Measurements from ENCODE around the gene ANKRD62. TPM values are rescaled to one million over a fixed set of nuclear protein-coding genes. Genes with fewer than 3 reads are reported as not detected.
"Not testable (repeated sequence)": the region's sequence is repeated elsewhere in the genome, so short reads cannot be mapped to it uniquely, and the experiment has no call there.

Gene ANKRD62
- total RNA-seq, 1 experiment from 2014 or later: not detected

DNA sequence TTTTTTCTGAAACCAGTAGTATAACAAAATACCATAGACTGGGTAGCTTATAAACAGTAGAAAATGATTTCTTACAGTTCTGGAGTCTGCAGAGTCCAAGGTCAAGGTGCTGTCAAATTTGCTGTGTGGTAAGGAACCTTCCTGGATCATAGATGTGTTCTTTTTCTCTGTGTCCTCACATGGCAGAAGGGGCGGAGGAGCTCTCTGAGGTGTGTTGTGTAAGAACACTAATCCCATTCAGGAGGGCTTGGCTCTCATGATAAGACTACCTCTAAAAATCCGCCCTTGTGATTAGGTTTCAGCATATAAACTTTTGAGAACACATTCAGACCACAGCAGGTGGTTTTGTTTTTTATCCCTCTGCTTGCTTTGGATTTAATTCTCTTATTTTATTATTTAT is 25.7 kb downstream of the ANKRD62 start:
- no peaks in the 10 kb centered on the region for H3K36me3 ChIP-seq
- no peak overlapping the region for H3K4me3 ChIP-seq
- DNase-seq: no peak

DNA sequence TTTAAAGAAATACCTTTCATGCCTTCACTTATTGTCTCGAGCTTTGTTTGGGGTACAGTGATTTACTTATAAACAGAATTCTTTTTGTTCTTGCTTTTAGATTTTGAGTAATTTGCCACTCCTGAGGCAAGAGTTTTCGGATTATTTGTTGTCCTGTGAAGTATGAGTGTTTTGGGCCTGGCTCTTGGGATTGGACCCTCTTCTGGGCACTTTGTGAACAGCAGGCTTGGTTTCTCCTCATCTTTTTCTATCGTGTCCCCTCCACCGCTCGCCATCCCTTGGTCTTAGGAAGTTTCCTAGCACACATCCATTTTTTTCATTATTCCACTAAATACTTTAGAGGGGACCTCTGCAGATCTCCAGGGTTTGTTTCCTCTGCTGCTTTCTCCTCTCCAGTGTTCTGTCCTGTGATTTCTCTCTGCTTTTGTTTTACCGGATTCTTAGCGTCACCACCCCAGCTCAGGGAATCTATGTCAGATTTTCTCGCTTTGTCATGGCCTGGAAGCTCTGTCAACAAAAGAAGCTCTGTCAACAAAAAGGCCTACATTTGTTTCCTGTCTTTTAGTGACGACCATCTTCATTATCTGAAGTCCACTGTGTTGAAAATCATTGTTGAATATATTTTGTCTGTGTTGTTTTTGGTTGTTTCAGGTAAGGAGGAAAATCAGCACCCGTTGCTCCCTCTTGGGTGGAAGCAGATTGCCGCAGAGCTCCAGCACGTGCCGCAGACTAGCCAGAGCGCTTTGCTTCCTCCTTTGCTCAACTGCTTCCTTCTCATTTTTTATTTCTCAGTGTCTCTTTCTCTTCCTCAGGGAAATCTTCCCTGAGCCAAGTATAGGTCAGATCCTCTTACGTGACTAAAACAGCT is 27.8 kb downstream of the ANKRD62 start:
- no peak for DNase-seq
- H3K36me3 ChIP-seq: no peaks in the 10 kb centered on the region
- H3K4me3 ChIP-seq: no peak overlapping the region
- no peaks in the 10 kb centered on the region for H3K9me3 ChIP-seq
- peaks cover 7% of the 10 kb centered on the region for H3K27me3 ChIP-seq

More for the DNA sequence above, 25.7 kb downstream of the ANKRD62 start:
- Histone ChIP-seq H3K9me3 (no peaks in the 10 kb centered on the region), H3K27me3 (peaks cover 14% of the 10 kb centered on the region)

DNA sequence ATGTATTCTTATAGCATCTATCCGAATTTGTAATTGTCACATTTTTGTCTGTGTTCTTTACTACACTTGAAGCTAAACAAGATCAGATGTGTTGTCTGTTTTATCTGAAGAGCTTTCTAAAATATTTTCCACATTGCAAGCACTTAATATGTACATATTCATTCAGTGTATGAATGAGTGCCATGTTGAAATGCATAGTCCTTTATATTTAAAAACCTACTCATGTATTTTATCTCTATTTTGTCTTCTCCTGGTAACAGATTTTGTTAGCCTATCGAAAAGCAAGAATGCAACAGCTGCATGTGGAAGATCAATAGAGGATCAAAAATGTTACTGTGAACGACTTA is 28.4 kb downstream of the ANKRD62 start:
- not testable (repeated sequence) for H3K9me3 ChIP-seq, H3K36me3 ChIP-seq, DNase-seq, H3K4me3 ChIP-seq, H3K27me3 ChIP-seq

DNA sequence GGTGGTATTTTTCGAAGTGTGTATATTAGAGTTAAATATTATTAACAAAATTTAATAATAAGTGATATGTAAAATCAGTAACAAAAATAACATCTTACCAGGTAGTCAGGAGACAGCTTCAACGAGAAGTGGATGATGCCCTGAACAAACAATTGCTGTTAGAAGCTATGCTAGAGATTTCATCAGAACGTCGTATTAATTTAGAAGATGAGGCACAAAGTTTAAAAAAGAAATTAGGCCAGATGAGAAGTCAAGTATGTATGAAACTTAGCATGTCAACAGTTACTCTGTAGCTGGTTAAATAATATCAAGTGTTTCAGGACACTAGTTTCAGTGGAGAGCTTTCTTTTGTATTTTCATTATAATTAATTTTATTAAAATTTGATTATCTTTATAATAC is 34.0 kb downstream of the ANKRD62 start:
- not testable (repeated sequence) for DNase-seq, H3K9me3 ChIP-seq, H3K4me3 ChIP-seq, H3K36me3 ChIP-seq, H3K27me3 ChIP-seq

DNA sequence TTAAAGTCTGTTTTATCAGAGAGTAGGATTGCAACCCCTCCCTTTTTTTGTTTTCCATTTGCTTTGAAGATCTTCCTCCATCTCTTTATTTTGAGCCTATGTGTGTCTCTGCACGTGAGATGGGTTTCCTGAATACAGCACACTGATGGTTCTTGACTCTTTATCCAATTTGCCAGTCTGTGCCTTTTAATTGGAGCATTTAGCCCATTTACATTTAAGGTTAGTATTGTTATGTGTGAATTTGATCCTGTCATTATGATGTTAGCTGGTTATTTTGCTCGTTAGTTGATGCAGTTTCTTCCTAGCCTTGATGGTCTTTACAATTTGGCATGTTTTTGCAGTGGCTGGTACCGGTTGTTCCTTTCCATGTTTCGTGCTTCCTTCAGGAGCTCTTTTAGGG is 45.2 kb downstream of the ANKRD62 start:
- not testable (repeated sequence) for H3K4me3 ChIP-seq, H3K9me3 ChIP-seq, DNase-seq, H3K27me3 ChIP-seq, H3K36me3 ChIP-seq

DNA sequence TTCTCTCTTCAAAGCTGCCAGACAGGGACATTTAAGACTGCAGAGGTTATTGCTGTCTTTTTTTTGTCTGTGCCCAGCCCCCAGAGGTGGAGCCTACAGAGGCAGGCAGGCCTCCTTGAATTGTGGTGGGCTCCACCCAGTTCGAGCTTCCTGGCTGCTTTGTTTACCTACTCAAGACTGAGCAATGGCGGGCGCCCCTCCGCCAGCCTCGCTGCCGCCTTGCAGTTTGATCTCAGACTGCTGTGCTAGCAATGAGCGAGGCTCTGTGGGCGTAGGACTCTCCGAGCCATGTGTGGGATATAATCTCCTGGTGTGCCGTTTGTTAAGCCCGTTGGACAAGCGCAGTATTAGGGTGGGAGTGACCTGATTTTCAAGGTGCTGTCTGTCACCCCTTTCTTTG is 47.2 kb downstream of the ANKRD62 start:
- H3K9me3 ChIP-seq, DNase-seq, H3K36me3 ChIP-seq, H3K27me3 ChIP-seq, H3K4me3 ChIP-seq: not testable (repeated sequence)

DNA sequence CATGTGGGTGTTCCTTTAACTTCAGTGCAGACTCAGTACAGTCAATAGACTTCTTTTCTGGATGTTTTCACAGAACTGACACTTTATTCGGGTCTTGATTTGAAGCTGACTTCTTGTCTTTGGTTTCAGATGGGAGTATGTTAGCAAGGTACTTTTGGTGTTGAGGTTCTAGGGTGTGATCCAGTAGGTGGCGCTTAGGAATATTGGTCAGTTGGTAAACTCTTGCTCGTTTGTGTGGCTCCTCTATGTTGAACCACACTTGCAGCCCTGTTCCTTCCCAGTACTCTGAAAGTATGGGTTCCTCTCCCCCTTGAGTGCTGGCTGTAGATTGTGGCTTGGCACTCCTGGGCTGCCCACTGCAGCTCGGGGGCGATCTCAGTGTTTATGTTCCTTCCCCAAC is 48.1 kb downstream of the ANKRD62 start:
- not testable (repeated sequence) for H3K36me3 ChIP-seq, DNase-seq, H3K27me3 ChIP-seq, H3K9me3 ChIP-seq, H3K4me3 ChIP-seq

DNA sequence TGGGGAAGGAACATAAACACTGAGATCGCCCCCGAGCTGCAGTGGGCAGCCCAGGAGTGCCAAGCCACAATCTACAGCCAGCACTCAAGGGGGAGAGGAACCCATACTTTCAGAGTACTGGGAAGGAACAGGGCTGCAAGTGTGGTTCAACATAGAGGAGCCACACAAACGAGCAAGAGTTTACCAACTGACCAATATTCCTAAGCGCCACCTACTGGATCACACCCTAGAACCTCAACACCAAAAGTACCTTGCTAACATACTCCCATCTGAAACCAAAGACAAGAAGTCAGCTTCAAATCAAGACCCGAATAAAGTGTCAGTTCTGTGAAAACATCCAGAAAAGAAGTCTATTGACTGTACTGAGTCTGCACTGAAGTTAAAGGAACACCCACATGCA is 55.8 kb downstream of the ANKRD62 start:
- H3K27me3 ChIP-seq, H3K9me3 ChIP-seq, H3K36me3 ChIP-seq, DNase-seq, H3K4me3 ChIP-seq: not testable (repeated sequence)

DNA sequence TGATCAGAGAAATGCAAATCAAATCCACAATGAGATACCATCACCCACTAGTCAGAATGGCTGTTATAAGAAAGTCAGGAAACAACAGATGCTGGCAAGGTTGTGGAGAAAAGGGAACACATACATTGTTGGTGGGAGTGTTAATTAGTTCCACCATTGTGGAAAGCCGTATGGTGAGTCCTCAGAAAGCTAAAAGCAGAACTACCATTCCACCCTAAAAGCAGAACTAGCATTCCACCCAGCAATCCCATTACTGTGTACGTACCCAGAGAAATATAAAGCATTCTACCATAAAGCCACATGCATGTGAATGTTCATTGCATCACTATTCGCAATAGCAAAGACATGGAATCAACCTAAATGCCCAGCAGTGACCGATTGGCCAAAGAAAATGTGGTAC is 60.7 kb downstream of the ANKRD62 start:
- no peak overlapping the region for H3K4me3 ChIP-seq
- no peaks in the 10 kb centered on the region for H3K36me3 ChIP-seq
- no peaks in the 10 kb centered on the region for H3K9me3 ChIP-seq
- DNase-seq: no peak
- peaks cover 4% of the 10 kb centered on the region; the same call in 1 of the 2 replicates for H3K27me3 ChIP-seq

DNA sequence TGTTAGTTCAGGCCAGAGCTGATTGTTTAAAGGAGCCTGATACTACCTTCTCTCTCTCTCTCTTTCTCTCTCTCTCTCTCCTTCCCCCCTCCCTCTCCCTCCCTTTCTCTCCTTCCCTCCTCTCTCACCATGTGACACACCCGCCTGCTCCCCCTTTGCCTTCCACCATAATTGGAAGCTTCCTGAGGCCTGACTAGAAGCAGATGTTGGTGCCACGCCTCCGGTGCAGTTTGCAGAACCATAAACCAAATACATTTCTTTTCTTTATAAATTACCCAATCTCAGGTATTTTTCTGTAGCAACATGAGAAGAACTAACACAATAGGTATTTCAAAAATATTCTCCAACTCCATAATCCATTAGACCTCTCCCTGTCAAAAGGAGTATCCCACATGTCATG is 62.4 kb downstream of the ANKRD62 start:
- peaks cover 4% of the 10 kb centered on the region; the same call in 1 of the 2 replicates for H3K27me3 ChIP-seq
- H3K4me3 ChIP-seq: no peak overlapping the region
- no peaks in the 10 kb centered on the region for H3K9me3 ChIP-seq
- DNase-seq: no peak
- H3K36me3 ChIP-seq: no peaks in the 10 kb centered on the region

DNA sequence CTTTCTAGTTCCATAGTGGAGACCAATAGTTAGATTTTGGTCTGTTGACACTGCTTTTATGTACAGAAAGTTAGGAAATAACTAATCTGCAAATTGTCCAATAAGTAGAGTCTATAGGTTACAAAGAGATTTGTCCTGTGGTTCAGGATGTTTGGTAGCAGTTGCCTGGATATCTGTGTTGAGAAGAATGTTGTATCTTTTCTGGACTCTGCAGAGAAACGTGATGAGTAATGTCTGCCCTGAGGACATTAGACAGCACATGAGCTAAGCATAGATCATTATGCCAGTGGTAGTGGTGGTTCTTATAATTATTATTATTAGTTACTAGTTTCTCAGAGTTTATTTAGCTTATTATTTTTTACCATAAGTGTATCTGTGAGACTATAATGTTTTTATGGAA is 65.8 kb downstream of the ANKRD62 start:
- Histone ChIP-seq H3K9me3 (no peaks in the 10 kb centered on the region), H3K27me3 (peaks cover 14% of the 10 kb centered on the region), H3K4me3 (no peak overlapping the region), H3K36me3 (no peaks in the 10 kb centered on the region)
- DNase-seq: no peak

DNA sequence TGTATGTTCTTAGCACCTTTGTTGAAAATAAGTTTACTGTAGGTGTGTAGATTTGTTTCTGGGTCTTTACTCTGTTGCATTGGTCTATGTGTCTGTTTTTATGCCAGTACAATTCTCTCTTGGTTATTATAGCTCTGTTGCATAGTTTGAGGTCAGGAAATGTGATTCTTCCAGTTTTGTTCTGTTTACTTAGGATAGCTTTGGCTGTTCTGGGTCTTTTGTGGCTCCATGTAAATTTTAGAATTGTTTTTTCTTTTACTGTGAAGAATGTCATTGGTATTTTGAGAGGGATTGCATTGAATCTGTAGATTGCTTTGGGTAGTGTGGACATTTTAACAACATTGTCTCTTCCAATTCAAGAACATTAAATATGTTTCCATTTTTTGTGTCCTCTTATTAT is 69.1 kb downstream of the ANKRD62 start:
- DNase-seq: no peak
- no peak overlapping the region for H3K4me3 ChIP-seq
- 0 out of 2 replicates have a peak, but pooled peaks cover 3% of the 10 kb centered on the region for H3K9me3 ChIP-seq
- no peaks in the 10 kb centered on the region for H3K36me3 ChIP-seq
- H3K27me3 ChIP-seq: peaks cover 14% of the 10 kb centered on the region

DNA sequence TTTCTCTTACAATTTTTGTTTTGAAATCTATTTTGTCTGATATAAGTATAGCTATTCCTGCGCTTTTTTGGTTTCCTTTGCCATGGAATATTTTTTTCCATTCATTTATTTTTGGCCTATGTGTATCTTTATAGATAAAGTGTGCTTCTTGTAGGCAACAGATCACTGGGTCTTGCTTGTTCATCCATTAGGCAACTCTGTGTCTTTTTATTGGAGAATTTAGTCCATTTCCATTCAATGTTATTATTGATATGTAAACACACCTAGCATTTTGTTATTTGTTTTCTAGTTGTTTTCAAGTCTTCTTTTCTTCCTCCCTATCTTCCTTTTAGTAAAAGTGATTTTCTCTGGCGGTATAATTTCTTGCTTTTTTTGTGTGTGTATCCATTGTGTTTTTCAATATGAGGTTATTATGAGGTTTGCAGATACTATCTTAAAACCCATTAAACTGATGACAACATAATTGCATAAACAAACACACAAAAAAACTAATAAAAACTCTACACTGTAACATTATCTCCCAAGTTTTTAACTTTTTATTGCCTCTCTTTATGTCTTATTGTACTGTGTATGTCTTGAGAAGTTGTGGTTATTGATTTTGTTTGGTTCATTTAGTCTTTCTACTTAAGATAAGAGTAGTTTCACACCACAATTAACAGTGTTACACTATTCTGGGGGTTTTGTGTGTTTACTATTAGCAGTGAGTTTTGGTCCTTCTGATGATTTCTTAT is 71.6 kb downstream of the ANKRD62 start:
- Histone ChIP-seq H3K36me3 (no peaks in the 10 kb centered on the region), H3K27me3 (peaks cover 14% of the 10 kb centered on the region), H3K4me3 (no peak overlapping the region), H3K9me3 (0 out of 2 replicates have a peak, but pooled peaks cover 3% of the 10 kb centered on the region)
- no peak for DNase-seq

Other genes with a start within 250 kb of the ANKRD62 start
- 19.0 and 25.0 TPM in 2 replicates for gene CHMP1B, start 242.4 kb upstream of the ANKRD62 start, total RNA-seq (2014; rRNA removed; shearing (Covaris generic); ENCODE audit: low replicate concordance)
- 29.6 and 39.0 TPM in 2 replicates for gene MPPE1, start 185.5 kb upstream of the ANKRD62 start, total RNA-seq (2014; rRNA removed; shearing (Covaris generic); ENCODE audit: low replicate concordance)
- 70.0 and 90.8 TPM in 2 replicates for gene IMPA2, start 112.3 kb upstream of the ANKRD62 start, total RNA-seq (2014; rRNA removed; shearing (Covaris generic); ENCODE audit: low replicate concordance)
- gene CIDEA, start 160.5 kb downstream of the ANKRD62 start, total RNA-seq (2014; rRNA removed; shearing (Covaris generic); ENCODE audit: low replicate concordance): not detected in 2 replicates
- 220 and 503 TPM in 2 replicates for gene TUBB6, start 214.4 kb downstream of the ANKRD62 start, total RNA-seq (2014; rRNA removed; shearing (Covaris generic); ENCODE audit: low replicate concordance)